Neural crest cell (in vitro differentiated cells): Measurements from ENCODE around the gene DUSP22. TPM values are rescaled to one million over a fixed set of nuclear protein-coding genes. Genes with fewer than 3 reads are reported as not detected.
A peak's percentile ranks its signal among the peaks of the same experiment; 100 is the strongest.

Experiments
- DNase-seq: peaks from one replicate; pipeline ENCODE4 v3.0.0; 2021; ENCODE audit warnings: low read depth, mixed read lengths, low spot score
- H3K27ac Mint-ChIP-seq: one replicate; pipeline ENCODE4 v1.8.0; 2021; ENCODE audit warnings: mild to moderate bottlenecking, mixed read lengths; ENCODE audit not compliant: unreplicated experiment
- H3K27me3 Mint-ChIP-seq: 2 replicates; pipeline ENCODE4 v1.8.0; 2021; ENCODE audit warnings: low read depth, mild to moderate bottlenecking, mixed read lengths
- H3K36me3 Mint-ChIP-seq: 2 replicates; pipeline ENCODE4 v1.8.0; 2021; ENCODE audit warnings: low read depth, mild to moderate bottlenecking, mixed read lengths
- H3K4me1 Mint-ChIP-seq: 2 replicates; pipeline ENCODE4 v1.8.0; 2021; ENCODE audit warnings: mixed read lengths
- H3K4me3 Mint-ChIP-seq: one replicate; pipeline ENCODE4 v1.8.0; 2021; ENCODE audit warnings: mild to moderate bottlenecking, mixed read lengths
- H3K9me3 Mint-ChIP-seq: 2 replicates; pipeline ENCODE4 v1.8.0; 2021; ENCODE audit warnings: mixed read lengths
- CTCF ChIP-seq: fragments of 200-600 bp; sonication (generic); conservative IDR thresholded peaks from 2 replicates; pipeline ENCODE4 v1.5.0; 2021; ENCODE audit warnings: antibody characterized with exemption, mild to moderate bottlenecking
- total RNA-seq: library from RNA; stranded (reverse); gene quantifications from 2 replicates; pipeline ENCODE4 v1.2.1, GENCODE V29; 2021

DUSP22 gene
- total RNA-seq, 1 donor from 2014 or later, result 35.1 TPM

- DNase-seq, result no peak
These were observed 2.6 kb downstream of the DUSP22 start for GRCh38 chr6:294656-295565.

GRCh38 chr6:296151-297122 is 4.2 kb downstream of the DUSP22 start:
- Mint-ChIP-seq H3K27me3 (peaks cover 3% of the 10 kb centered on the region), H3K27ac (no peak overlapping the region), H3K4me1 (peaks cover 18% of the 10 kb centered on the region), H3K36me3 (no peaks in the 10 kb centered on the region), H3K4me3 (peak overlapping the region; percentile 35), H3K9me3 (no peaks in the 10 kb centered on the region)
- no peak for TF ChIP-seq CTCF
- no peak for DNase-seq

More at GRCh38 chr6:294656-295565, 2.6 kb downstream of the DUSP22 start:
- peaks cover 3% of the 10 kb centered on the region for H3K27me3 Mint-ChIP-seq
- H3K9me3 Mint-ChIP-seq, result no peaks in the 10 kb centered on the region
- H3K4me1 Mint-ChIP-seq, result peaks cover 24% of the 10 kb centered on the region
- peak overlapping the region; percentile 1 for H3K4me3 Mint-ChIP-seq
- no peak for TF ChIP-seq CTCF
- H3K27ac Mint-ChIP-seq, result no peak overlapping the region
- no peaks in the 10 kb centered on the region for H3K36me3 Mint-ChIP-seq

DNA sequence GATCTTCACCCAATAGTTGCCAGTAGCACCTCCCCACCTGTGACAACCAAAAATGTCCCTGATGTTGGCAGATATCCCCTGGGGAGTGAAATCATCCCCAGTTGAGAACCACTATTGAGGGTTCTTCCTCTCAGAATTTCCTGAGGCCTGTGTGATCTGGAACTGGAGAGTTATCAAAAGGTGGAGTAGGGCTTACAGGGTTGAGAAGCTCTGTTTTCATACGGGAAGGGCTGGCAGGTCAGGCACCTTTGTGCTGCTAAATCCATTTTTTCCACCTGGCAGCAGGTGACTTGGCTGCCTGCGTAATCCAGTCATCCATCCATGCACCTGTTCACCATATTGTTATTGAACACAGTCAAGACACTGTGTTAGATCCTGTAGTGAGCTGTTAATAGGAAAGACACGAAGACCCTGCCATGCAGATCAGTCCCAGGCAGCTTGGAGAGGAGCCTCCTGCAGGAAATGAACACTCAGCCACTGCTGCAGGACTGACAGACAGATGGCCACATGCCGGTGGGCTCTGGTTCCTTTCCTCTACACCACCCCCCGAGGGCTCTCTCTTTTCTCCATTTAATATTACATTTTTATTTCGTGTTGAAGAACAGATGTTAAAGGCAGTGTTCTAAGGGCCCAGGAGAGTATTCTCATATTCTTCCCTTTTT is 5.4 kb downstream of the DUSP22 start:
- Mint-ChIP-seq H3K4me3 (no peak overlapping the region), H3K27ac (no peak overlapping the region), H3K4me1 (peaks cover 17% of the 10 kb centered on the region), H3K27me3 (peaks cover 3% of the 10 kb centered on the region), H3K36me3 (no peaks in the 10 kb centered on the region), H3K9me3 (no peaks in the 10 kb centered on the region)
- no peak for DNase-seq
- no peak for TF ChIP-seq CTCF

DNA sequence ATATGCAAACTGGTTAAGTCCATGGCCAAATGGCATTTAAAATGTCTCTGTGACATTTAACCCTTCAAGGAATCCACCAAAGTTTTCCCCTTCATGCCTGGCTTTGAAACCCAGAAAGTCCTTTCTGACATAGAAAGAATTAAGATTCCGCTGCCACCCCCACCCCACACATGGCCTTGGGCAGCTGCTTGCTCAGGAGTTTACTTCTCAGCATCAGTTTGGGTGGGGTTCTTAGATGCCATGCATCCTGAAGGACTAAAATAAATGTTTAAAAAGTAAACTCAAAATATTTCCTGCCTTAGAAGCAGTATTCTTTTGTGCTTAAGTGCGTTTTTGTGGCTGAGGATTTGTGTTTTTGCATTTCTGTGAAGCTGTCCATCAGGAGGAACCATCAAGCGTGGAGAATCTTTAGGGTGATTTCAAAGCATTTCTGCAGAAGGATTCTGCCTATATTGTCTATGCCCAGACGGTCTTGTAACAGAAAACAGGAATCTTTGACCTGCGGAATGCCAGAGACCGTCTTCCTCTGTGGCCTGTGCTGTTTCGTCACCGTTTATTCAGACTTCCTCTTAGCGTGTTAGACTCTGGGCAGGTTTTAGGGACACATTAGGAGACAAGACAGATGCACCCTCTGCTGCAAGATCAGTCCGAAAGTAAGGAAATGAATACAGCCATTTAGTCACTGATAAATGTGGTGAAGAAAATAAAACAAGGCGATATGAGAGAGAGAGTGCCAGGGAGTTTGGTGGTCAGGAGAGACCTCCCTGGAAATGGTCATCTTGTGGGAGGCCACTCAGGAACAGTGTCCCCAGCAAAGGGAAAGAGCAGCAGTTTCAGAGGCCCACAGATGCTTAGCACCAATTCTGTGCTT is 6.2 kb downstream of the DUSP22 start:
- H3K4me3 Mint-ChIP-seq, result no peak overlapping the region
- H3K4me1 Mint-ChIP-seq, result peaks cover 10% of the 10 kb centered on the region
- no peaks in the 10 kb centered on the region for H3K36me3 Mint-ChIP-seq

More for the DNA sequence above, 6.2 kb downstream of the DUSP22 start:
- Mint-ChIP-seq H3K27me3 (peaks cover 1% of the 10 kb centered on the region), H3K9me3 (no peaks in the 10 kb centered on the region), H3K27ac (no peak overlapping the region)
- TF ChIP-seq CTCF, result no peak
- no peak for DNase-seq
